Liver (tissue), 9 donors: ENCODE results near the gene MAP7D1. TPM values are rescaled to one million over a fixed set of nuclear protein-coding genes. Genes with fewer than 3 reads are reported as not detected.

Experiments used
- DNase-seq: peaks from one replicate; pipeline ENCODE4 v3.0.0-alpha.2; 2017; ENCODE audit warnings: low spot score
- H3K27ac ChIP-seq, 2 donors: one replicate each; pipeline ENCODE4 v1.7.0; 2013; ENCODE audit warnings: inconsistent platforms in 2 of 2, low read length in 2 of 2, control low read depth in 1 of 2, low read depth in 1 of 2, mild to moderate bottlenecking in 1 of 2
- H3K27me3 ChIP-seq, 4 donors: one replicate each; pipeline versions ENCODE4 v1.6.1 to v1.7.0; 2013; ENCODE audit warnings: low read length in 3 of 4, inconsistent platforms in 1 of 4, mild to moderate bottlenecking in 1 of 4, moderate library complexity in 1 of 4; ENCODE audit not compliant: control insufficient read depth in 4 of 4, insufficient read depth in 4 of 4
- H3K36me3 ChIP-seq, 4 donors: one replicate each; pipeline versions ENCODE4 v1.6.1 to v1.7.0; 2013; ENCODE audit warnings: low read length in 3 of 4, mild to moderate bottlenecking in 3 of 4, low read depth in 1 of 4, moderate library complexity in 1 of 4; ENCODE audit not compliant: control insufficient read depth in 4 of 4, insufficient read depth in 3 of 4
- H3K4me1 ChIP-seq, 4 donors: one replicate each; pipeline versions ENCODE4 v1.6.1 to v1.7.0; 2013; ENCODE audit warnings: low read length in 3 of 4, mild to moderate bottlenecking in 3 of 4, moderate library complexity in 1 of 4; ENCODE audit not compliant: control insufficient read depth in 4 of 4, insufficient read depth in 4 of 4
- H3K4me3 ChIP-seq, 3 donors: one replicate each; pipeline versions ENCODE4 v1.6.1 to v1.7.0; 2013; ENCODE audit warnings: low read length in 3 of 3, control low read depth in 1 of 3, low read depth in 1 of 3, mild to moderate bottlenecking in 1 of 3
- H3K9ac ChIP-seq, 2 donors: one replicate each; pipeline ENCODE4 v1.7.0; 2013; ENCODE audit warnings: low read length in 2 of 2, mild to moderate bottlenecking in 2 of 2, moderate library complexity in 2 of 2, control low read depth in 1 of 2, low read depth in 1 of 2
- H3K9me3 ChIP-seq, 4 donors: one replicate each; pipeline versions ENCODE4 v1.6.1 to v1.7.0; 2013; ENCODE audit warnings: low read length in 3 of 4; ENCODE audit not compliant: control insufficient read depth in 4 of 4
- EGR1 ChIP-seq, 2 donors: IDR thresholded peaks; 2 replicates each; pipeline ENCODE4 v1.6.1; 2016 to 2018; ENCODE audit warnings: antibody characterized with exemption in 2 of 2, low read depth in 2 of 2
- FOXA1 ChIP-seq: IDR thresholded peaks from 2 replicates; pipeline ENCODE4 v1.6.1; 2016; ENCODE audit warnings: antibody characterized with exemption
- GABPA ChIP-seq, 2 donors: IDR thresholded peaks in 1 of 2; conservative IDR thresholded peaks in 1 of 2; 2 replicates each; pipeline ENCODE4 v1.6.1; 2016; ENCODE audit warnings: antibody characterized with exemption in 2 of 2, mild to moderate bottlenecking in 1 of 2, moderate library complexity in 1 of 2
- HNF4A ChIP-seq, 2 donors: conservative IDR thresholded peaks; 2 replicates each; pipeline ENCODE4 v1.6.1; 2016; ENCODE audit warnings: antibody characterized with exemption in 2 of 2, mild to moderate bottlenecking in 2 of 2
- HNF4G ChIP-seq: IDR thresholded peaks from 2 replicates; pipeline ENCODE4 v1.6.1; 2016; ENCODE audit warnings: antibody characterized with exemption
- JUND ChIP-seq, 2 donors: IDR thresholded peaks; 2 replicates each; pipeline ENCODE4 v1.6.1; 2016; ENCODE audit warnings: antibody characterized with exemption in 2 of 2
- RXRA ChIP-seq, 2 donors: IDR thresholded peaks; 2 replicates each; pipeline ENCODE4 v1.6.1; 2017 to 2018; ENCODE audit warnings: antibody characterized with exemption in 2 of 2, mild to moderate bottlenecking in 1 of 2
- YY1 ChIP-seq: IDR thresholded peaks from 2 replicates; pipeline ENCODE4 v1.6.1; 2016; ENCODE audit warnings: antibody characterized with exemption, mild to moderate bottlenecking
- WGBS: extraction: QIAGEN DNeasy Blood & Tissue Kit; methylation state at CpG from one replicate; pipeline ENCODE4 v1.1.7; 2013; 5-methylcytosine and 5-hydroxymethylcytosine counted together
- polyA plus RNA-seq, 2 donors: library from polyadenylated mRNA; stranded (reverse) in 1 of 2; unstranded in 1 of 2; fragments of 200-250 nt in 1 of 2; fragments of >200 nt in 1 of 2; fragmentation: Nextera tagmentation in 1 of 2; extraction: Ambion mirVana in 1 of 2; gene quantifications; one replicate each; pipeline versions ENCODE4 v1.2.1 to v1.2.3, GENCODE V29; 2013 to 2015
- total RNA-seq, 2 donors: library from RNA; depleted of rRNA; stranded (reverse); fragments of >200 nt; gene quantifications; one replicate each; pipeline ENCODE4 v1.2.3, GENCODE V29; 2014
- TF ChIP-seq, protein P1 (sequence below): IDR thresholded peaks from 2 replicates; pipeline ENCODE4 v1.6.1; 2016; ENCODE audit warnings: antibody characterized with exemption
- TF ChIP-seq, protein P2 (sequence below): IDR thresholded peaks from 2 replicates; pipeline ENCODE4 v1.6.1; 2016; ENCODE audit warnings: antibody characterized with exemption
- TF ChIP-seq, protein P3 (sequence below): IDR thresholded peaks from 2 replicates; pipeline ENCODE4 v1.6.1; 2016; ENCODE audit warnings: antibody characterized with exemption
- donor health status: healthy.
- donor health status: healthy.
- donor health status: healthy.
- donor health status: healthy.
- donor health status: healthy.

MAP7D1 gene
- total RNA-seq (10 to 100 TPM; 14.8 to 15.1 TPM), polyA plus RNA-seq (10 to 100 TPM in 1 of 2 donors, 1 to 10 TPM in 1; 5.6 to 10.9 TPM)

DNA sequence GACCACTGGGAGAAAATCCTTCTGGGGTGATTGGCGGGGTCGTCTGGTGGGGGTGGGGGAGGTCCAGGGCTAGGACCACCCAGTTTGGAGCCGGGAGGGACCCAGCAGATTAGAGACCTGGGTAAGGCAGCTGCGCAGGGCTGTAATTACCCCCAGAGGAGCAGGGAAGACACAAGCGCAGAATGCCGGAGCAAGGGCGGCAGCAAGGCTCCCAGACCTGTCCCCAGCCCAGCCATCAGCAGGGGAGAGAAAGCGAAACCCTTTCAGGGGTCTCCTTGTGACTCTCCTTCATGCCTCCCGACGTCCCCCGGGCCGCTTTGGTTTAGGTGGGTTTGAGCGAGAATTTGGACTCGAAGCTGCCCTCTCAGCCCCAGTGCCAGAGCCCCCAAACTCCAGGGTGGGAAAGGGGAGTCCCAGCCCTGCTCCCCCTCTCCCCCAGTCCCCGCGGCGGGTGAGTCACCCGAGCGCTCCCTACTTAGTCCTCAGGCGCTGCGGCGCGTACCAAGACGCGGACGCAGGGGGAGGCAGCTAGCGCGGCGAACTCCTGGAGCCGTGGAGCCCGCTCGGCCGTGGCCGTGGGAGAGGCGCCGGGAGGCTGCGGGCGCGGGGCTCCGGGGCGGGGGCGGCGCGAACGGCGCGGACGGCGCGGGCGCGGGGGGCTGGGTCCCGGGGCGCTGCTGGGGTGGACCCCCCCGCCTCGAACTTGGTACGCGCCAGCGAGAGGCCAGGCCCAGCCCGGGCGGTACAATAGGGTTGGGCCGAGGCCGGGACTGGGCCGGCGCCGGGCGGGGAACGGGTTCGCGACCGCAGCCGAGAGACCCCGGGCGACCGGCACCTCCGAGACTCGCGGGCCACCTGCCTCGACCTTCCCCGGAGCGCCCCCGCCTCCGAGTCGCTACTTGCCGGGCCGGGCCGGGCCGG lies at the start of gene MAP7D1:
Gene MAP7D1, plus strand, starts transcription at position 753 of the 921 bp plus-strand sequence. CDS start 258 bp downstream, outside the sequence.
- Histone ChIP-seq H3K9ac (peak within 1 kb of the TSS; percentile 91 to 97), H3K27ac (peak within 1 kb of the TSS; percentile 95 to 96), H3K4me1 (peaks cover 2 to 40% (median 20%) of the 10 kb centered on the region in 4 donors), H3K4me3 (peak within 1 kb of the TSS; percentile 81 to 91 (median 83)), H3K27me3 (no peaks in the 10 kb centered on the region), H3K9me3 (no peaks in the 10 kb centered on the region), H3K36me3 (no peaks in the 10 kb centered on the region)
- DNase-seq, result peak; percentile 89
- WGBS, result 2% methylated on average over 88 of the region's 88 CpGs
- peak; percentile 94 to 97 for TF ChIP-seq JUND (IDR thresholded peaks at IDR 0.05)
- TF ChIP-seq EGR1 (IDR thresholded peaks at IDR 0.05; ENCODE audit: low read depth in 2 of 2), result no peak
- TF ChIP-seq, protein P1, sequence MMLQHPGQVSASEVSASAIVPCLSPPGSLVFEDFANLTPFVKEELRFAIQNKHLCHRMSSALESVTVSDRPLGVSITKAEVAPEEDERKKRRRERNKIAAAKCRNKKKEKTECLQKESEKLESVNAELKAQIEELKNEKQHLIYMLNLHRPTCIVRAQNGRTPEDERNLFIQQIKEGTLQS, result peak; percentile 61
- TF ChIP-seq FOXA1, result no peak

DNA sequence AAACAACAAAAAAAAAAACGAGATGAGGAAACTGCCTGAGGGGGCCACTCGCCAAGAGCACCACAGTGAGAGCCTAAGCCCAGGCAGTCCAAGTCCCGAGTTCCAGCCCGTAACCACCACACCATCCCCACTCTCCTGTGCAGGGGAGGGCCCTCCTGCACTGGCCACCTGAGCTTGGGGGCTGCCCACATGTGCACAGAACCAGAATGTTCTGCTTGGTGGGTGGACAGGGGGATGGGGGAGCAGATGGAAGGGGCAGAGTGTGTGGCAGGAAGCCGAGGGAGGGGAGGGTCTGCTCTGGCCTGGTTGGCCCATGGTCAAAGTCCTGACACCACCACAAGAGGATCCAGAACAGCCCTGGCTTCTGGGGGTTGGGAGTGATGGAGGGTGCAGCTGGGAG lies 49.7 kb upstream of the MAP7D1 start:
- Histone ChIP-seq H3K27me3 (no peaks in the 10 kb centered on the region), H3K9ac (no peak overlapping the region), H3K9me3 (no peaks in the 10 kb centered on the region), H3K27ac (no peak overlapping the region), H3K4me1 (no peaks in the 10 kb centered on the region), H3K36me3 (no peaks in the 10 kb centered on the region), H3K4me3 (no peak overlapping the region)
- 46% methylated on average over 5 of the region's 5 CpGs for WGBS
- no peak for TF ChIP-seq YY1
- TF ChIP-seq RXRA (IDR thresholded peaks at IDR 0.05), result no peak
- TF ChIP-seq, protein P2, sequence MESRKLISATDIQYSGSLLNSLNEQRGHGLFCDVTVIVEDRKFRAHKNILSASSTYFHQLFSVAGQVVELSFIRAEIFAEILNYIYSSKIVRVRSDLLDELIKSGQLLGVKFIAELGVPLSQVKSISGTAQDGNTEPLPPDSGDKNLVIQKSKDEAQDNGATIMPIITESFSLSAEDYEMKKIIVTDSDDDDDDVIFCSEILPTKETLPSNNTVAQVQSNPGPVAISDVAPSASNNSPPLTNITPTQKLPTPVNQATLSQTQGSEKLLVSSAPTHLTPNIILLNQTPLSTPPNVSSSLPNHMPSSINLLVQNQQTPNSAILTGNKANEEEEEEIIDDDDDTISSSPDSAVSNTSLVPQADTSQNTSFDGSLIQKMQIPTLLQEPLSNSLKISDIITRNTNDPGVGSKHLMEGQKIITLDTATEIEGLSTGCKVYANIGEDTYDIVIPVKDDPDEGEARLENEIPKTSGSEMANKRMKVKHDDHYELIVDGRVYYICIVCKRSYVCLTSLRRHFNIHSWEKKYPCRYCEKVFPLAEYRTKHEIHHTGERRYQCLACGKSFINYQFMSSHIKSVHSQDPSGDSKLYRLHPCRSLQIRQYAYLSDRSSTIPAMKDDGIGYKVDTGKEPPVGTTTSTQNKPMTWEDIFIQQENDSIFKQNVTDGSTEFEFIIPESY, result no peak
- no peak for TF ChIP-seq HNF4A (conservative IDR thresholded peaks at IDR 0.05)
- TF ChIP-seq GABPA (IDR thresholded peaks at IDR 0.05 in 1 of 2, conservative IDR thresholded peaks at IDR 0.05 in 1 of 2), result no peak
- no peak for TF ChIP-seq HNF4G
- TF ChIP-seq, protein P3, sequence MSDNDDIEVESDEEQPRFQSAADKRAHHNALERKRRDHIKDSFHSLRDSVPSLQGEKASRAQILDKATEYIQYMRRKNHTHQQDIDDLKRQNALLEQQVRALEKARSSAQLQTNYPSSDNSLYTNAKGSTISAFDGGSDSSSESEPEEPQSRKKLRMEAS, result no peak
- no peak for DNase-seq

- no peak overlapping the region for H3K4me3 ChIP-seq
- H3K9me3 ChIP-seq, result no peaks in the 10 kb centered on the region
- no peak overlapping the region for H3K27ac ChIP-seq
- WGBS, result 92% methylated on average over 9 of the region's 9 CpGs
- H3K4me1 ChIP-seq, result no peaks in the 10 kb centered on the region
- no peak overlapping the region for H3K9ac ChIP-seq
- no peaks in the 10 kb centered on the region for H3K27me3 ChIP-seq
- DNase-seq, result no peak
- no peak for TF ChIP-seq EGR1 (IDR thresholded peaks at IDR 0.05; ENCODE audit: low read depth in 2 of 2)
- H3K36me3 ChIP-seq, result no peaks in the 10 kb centered on the region
Measured at GRCh38 chr1:36107394-36107793, 48.6 kb upstream of the MAP7D1 start.
